Esophagus mucosa (tissue), 1 donor: ENCODE results near the gene RERE. TPM values are rescaled to one million over a fixed set of nuclear protein-coding genes. Genes with fewer than 3 reads are reported as not detected.
A peak's percentile ranks its signal among the peaks of the same experiment; 100 is the strongest.
"Not testable (repeated sequence)": the region's sequence is repeated elsewhere in the genome, so short reads cannot be mapped to it uniquely, and the experiment has no call there.

ENCODE experiments used
- ATAC-seq: fragments of 200-7000 bp; cut with Tn5 transposase; one replicate; pipeline ENCODE4 v1.9.1; 2020
- total RNA-seq: library from RNA; stranded (reverse); gene quantifications from one replicate; pipeline ENCODE4 v1.2.4, GENCODE V29; 2023
- donor health status: DM: yes; HTN: yes; CAD: no.

RERE gene
- total RNA-seq, 1 donor from 2014 or later: 33.0 TPM

GRCh38 chr1:8506456-8506855, 311.0 kb downstream of the RERE start:
- ATAC-seq: no peak

GRCh38 chr1:8503842-8504241, 313.6 kb downstream of the RERE start:
- ATAC-seq: no peak

DNA sequence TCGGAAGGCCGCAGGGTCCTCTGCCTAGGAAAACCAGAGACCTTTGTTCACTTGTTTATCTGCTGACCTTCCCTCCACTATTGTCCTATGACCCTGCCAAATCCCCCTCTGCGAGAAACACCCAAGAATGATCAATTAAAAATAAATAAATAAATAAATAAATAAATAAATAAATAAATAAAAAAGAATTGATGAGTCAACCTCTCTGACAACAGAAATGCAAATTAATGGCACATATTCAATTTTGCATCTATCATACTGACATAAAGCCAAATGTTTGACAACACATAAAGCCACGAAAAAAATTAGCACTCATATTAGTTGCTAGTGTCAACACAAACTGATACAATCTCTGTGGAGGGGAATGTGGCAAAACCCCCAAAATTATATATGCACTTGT, 314.5 kb downstream of the RERE start:
- not testable (repeated sequence) for ATAC-seq

DNA sequence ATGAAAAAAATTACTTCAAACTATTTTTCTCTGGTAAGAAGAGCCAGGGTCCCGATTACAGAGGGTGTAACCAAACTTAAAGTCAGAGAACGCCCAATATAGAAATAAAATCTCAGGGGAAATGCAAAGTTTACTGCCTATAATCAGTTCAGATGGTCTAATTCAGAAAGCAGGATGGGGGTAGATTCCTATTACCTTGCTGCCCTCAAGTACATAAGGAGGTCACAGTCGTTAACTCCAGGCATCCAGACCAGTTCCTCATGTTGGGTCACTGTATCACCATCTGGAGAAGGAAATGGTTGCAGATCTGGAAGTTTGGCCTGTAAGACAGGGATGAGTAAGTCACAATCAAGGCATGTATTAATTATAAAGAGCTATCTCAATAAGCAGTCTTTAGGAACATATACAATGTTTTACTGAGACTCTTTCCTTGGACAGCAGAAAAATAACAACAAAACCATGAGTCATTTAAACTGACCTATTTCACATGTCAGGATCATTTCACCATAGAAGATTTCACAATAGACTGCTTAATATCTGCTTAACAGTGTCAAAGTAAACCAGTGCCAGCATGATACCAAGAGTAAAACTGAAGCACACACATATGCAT, 320.1 kb downstream of the RERE start:
- ATAC-seq: peak; percentile 77

DNA sequence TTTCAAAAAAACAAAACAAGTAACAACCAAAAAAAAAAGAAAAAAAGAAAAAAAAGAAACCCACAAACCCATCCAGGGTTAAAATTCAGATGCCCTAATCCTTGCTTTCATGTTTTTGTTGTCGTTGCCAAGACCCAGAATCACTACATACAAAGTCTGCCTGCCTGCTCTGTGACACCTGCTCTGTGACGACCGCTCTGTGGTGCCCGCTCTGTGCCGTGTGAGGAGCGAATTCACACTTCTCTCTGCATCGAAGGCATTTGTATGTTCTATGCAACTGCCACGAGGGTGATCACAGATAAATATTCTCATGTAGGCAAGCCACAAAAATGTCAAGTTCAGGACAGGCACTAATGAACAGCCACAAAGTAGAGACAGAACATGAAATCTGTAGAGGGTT, 321.0 kb downstream of the RERE start:
- ATAC-seq: no peak

DNA sequence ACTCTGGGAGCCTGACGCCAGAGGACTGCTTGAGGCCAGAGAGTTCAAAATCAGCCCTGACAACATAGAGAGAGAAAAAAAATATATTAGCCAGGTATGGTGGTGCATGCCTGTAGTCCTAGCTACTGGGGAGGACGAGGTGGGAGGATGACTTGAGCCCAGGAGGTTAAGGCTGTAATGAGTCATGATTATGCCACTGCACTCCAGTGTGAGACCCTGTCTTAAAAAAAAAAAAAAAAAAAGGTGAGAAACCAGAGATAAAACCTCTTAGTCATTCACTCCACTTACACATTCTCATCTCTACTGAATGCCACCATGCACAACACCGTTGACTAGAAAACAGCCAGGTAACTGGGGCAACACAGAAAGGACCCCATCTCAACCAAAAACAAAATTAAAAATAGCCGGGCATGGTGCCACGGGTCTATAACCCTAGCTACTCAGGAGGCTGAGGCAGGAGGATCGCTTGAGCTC, 321.5 kb downstream of the RERE start:
- ATAC-seq: no peak

DNA sequence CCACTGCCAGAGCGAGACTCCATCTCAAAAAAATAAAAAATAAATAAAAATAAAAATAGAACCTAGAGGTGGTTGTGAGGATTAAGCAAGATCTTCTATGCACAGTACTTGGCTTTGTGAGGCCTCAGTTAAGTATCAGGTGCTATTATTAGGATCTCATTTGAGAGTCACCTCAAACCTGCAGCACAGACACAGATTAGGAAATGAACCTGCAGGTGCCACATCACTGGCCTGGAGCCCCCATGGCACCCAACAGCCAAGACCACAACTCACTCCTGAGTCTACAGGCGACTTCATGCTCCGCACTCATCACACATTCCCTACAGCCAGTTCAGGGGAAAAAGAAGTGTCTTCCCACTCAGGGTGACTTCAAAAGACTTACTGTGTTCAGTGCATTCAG, 322.8 kb downstream of the RERE start:
- ATAC-seq: no peak

DNA sequence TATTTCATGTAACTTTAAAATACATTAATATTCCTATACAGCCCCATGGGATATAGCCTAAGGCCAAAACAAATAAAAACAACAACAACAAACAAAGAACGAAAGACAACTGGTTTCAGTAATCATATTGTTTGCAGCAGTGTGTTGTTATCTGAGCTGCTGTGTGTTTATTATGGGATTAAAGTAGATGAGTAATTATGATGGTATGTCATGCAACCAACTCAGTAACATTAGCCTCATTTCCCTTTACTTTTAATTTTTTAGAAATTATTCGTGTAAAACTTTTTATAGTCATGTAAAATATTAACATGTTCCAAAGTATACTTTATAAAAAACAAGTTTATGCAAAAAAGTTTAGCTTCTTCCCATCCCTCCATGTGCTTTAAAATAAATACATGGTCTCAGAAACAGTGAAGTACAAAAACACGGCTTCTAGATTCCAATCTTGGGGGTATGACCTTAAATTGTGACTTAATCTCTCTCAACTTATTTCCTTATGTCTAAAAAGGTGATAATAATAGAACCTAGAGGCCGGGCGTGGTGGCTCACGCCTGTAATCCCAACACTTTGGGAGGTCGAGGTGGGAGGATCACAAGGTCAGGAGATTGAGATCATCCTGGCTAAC, 323.4 kb downstream of the RERE start:
- no peak for ATAC-seq

GRCh38 chr1:8487249-8487648, 330.2 kb downstream of the RERE start:
- no peak for ATAC-seq

DNA sequence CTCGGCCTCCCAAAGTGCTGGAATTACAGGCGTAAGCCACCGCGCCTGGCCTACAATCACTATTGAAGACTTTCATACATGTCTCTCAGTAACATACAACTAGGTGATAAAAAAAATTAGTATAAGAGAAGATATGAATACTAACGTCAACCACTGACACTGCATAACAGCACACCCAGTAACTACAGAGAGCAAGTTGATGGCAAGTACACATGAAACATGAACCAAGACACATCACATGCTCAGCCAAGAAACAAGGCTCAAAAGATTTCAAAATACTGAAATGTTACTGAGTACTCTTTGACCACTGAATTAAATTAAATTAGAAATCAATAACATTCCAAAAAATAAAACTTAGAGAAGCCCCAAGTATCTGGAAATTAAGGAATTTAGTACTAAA, 331.4 kb downstream of the RERE start:
- ATAC-seq: no peak

- no peak for ATAC-seq
Observed at GRCh38 chr1:8483586-8483985, 333.9 kb downstream of the RERE start.

DNA sequence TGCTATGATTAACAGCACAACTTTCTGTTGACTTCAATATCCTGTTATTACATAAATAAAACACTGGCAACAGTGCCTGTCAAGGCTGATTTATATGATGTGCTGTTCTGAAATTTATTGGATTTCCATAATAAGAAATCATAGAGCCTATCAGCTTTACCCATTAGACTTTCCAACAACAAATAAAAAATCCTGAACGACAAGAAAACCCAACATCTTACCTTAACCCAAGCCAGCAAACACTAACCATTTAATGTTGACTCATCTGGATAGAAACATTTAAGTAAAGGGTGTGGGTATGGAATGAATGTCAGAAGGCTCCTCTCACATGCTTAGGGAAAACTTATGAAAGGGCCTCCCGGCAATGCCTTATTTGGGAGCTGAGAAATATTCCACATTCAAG, 334.5 kb downstream of the RERE start:
- peak; percentile 74 for ATAC-seq

- ATAC-seq: no peak
Observed at GRCh38 chr1:8481650-8482380, 335.6 kb downstream of the RERE start.

DNA sequence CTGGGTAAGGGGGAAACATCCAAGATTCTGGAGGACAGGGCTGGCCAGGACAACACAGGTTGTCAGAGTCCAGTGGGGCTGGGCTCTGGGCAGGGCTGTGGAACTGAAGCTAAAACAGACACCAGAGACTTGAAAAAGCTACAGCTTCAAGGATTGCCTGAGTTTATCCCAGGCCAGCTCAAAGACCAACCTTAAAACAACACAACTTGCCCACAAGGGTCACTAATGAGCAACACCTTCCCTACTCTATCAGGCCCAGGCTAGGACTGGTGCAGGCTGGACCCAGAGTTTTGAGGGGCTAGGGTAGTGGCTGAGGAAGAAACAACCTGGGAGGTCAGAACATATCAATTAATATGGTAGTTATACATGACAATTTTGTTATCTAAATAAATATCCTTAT, 338.9 kb downstream of the RERE start:
- no peak for ATAC-seq

GRCh38 chr1:8477983-8478362, 339.5 kb downstream of the RERE start:
- no peak for ATAC-seq

- no peak for ATAC-seq
Observed at GRCh38 chr1:8477166-8477982, 340.1 kb downstream of the RERE start.

- no peak for ATAC-seq
Observed at GRCh38 chr1:8476006-8476405, 341.4 kb downstream of the RERE start.

- no peak for ATAC-seq
Observed at GRCh38 chr1:8474369-8474768, 343.1 kb downstream of the RERE start.

- ATAC-seq: no peak
Observed at GRCh38 chr1:8473891-8474300, 343.5 kb downstream of the RERE start.

DNA sequence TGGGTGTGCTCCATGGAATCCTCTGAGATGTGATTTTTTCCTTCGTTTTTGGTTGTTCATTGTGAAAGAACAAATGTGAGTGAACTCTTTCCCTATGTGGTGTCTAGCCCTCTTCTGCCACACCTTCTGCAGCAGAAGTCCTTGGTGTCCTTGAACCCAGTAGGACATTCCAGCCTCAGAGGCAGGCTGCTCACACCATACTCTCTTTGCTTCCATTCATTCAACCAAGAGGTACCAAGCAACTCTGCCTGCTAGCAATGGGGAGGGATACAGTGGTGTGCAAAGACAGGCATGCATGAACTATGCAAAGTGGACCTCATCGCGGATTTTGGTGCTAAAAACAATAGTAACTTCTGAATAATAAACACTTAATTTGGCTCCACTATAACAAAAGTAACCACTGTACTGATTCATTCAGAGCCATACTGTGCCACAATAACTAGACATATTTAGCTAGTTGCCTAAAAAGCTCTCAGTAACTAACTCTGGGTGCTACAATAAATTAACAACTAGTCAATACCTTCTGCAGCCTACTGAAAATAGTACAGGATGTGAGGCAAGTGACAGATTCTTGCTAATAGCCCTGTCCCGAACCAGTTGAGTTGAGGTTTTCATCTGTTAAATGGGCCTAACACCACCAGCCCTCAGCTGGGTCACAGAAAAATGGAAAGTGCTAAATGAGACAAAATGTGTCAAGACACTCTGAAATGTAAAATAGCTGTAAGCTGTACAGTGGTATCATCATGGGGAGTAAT, 344.1 kb downstream of the RERE start:
- no peak for ATAC-seq

DNA sequence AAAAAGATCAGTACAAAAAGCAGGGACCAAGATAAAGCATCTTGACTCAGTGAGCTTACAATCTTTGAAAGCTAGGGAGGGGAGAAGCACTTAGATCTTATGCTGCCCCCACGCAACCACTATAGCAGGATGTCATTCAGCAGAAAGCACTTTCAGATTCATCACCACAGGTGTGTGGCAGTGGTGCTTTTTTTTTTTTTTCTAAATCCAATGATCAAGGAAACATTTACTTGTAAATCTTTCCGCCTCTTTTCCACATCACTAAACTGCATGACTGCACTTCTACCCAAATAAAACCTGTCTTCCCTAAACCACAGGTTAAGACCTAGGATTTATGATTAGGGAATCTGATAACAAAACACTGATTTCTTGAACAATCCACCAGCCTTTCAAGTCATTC, 344.8 kb downstream of the RERE start:
- no peak for ATAC-seq

GRCh38 chr1:8471451-8471850, 346.0 kb downstream of the RERE start:
- no peak for ATAC-seq
